OCI-LY1 (cell line): ENCODE results near the gene KIF25.

Experiments
- H2AFZ ChIP-seq: fragments of 200-600 bp; sonication (generic), shearing (Covaris generic); 2 replicates; pipeline ENCODE4 v1.6.0; 2014; ENCODE audit warnings: antibody characterized with exemption, mild to moderate bottlenecking, low read length
- H3F3A ChIP-seq: fragments of 200-600 bp; sonication (generic), shearing (Covaris generic); 2 replicates; pipeline ENCODE4 v1.6.0; 2014; ENCODE audit warnings: mild to moderate bottlenecking, antibody characterized with exemption, low read length, moderate library complexity; ENCODE audit not compliant: insufficient read depth
- H3K27ac ChIP-seq: fragments of 200-600 bp; sonication (generic); 2 replicates; pipeline ENCODE4 v1.5.1; 2014; ENCODE audit warnings: low read length, mixed run types, mild to moderate bottlenecking, low read depth; ENCODE audit not compliant: poor library complexity, severe bottlenecking
- H3K27me3 ChIP-seq: fragments of 200-600 bp; sonication (generic); 2 replicates; pipeline ENCODE4 v1.6.0; 2014; ENCODE audit warnings: antibody characterized with exemption, mild to moderate bottlenecking, low read length, moderate library complexity; ENCODE audit not compliant: insufficient read depth
- H3K36me3 ChIP-seq: fragments of 200-600 bp; sonication (generic); 2 replicates; pipeline ENCODE4 v1.6.1; 2014; ENCODE audit warnings: mild to moderate bottlenecking, antibody characterized with exemption, low read length, moderate library complexity, mixed read lengths; ENCODE audit not compliant: insufficient read depth
- H3K4me1 ChIP-seq: fragments of 200-600 bp; sonication (generic); 2 replicates; pipeline ENCODE4 v1.5.1; 2014; ENCODE audit warnings: mild to moderate bottlenecking, low read length, moderate library complexity; ENCODE audit not compliant: insufficient read depth, severe bottlenecking
- H3K4me2 ChIP-seq: fragments of 200-600 bp; sonication (generic), shearing (Covaris generic); 2 replicates; pipeline ENCODE4 v1.6.1; 2014; ENCODE audit warnings: low read length
- H3K4me3 ChIP-seq: fragments of 200-600 bp; sonication (generic); 2 replicates; pipeline ENCODE4 v1.5.1; 2014; ENCODE audit warnings: low read length, low read depth, mild to moderate bottlenecking, mixed read lengths; ENCODE audit not compliant: poor library complexity, severe bottlenecking
- H3K79me2 ChIP-seq: fragments of 200-600 bp; shearing (Covaris generic); 2 replicates; pipeline ENCODE4 v1.6.1; 2016; ENCODE audit warnings: mixed run types, low read length, mixed read lengths; ENCODE audit not compliant: insufficient read depth
- H3K9ac ChIP-seq: fragments of 200-600 bp; sonication (generic), shearing (Covaris generic); 2 replicates; pipeline ENCODE4 v1.6.1; 2014; ENCODE audit warnings: mild to moderate bottlenecking, low read length, mixed read lengths
- H3K9me2 ChIP-seq: fragments of 200-600 bp; sonication (generic), shearing (Covaris generic); 2 replicates; pipeline ENCODE4 v1.6.1; 2014; ENCODE audit warnings: low read depth, mild to moderate bottlenecking, low read length, mixed read lengths
- H3K9me3 ChIP-seq: fragments of 200-600 bp; shearing (Covaris generic); 2 replicates; pipeline ENCODE4 v1.6.1; 2014; ENCODE audit warnings: low read length, mixed read lengths
- H4K20me1 ChIP-seq: fragments of 200-600 bp; sonication (generic), shearing (Covaris generic); 2 replicates; pipeline ENCODE4 v1.6.0; 2016; ENCODE audit warnings: mild to moderate bottlenecking, low read length; ENCODE audit not compliant: insufficient read depth
- CTCF ChIP-seq: fragments of 200-600 bp; sonication (generic), shearing (Covaris generic); IDR thresholded peaks from 2 replicates; pipeline ENCODE4 v1.5.1; 2017; ENCODE audit warnings: mild to moderate bottlenecking, antibody characterized with exemption, low read length, moderate library complexity, mixed read lengths
- EZH2 ChIP-seq: fragments of 200-600 bp; sonication (generic), shearing (Covaris generic); IDR thresholded peaks from 2 replicates; pipeline ENCODE4 v1.8.0; 2017; ENCODE audit warnings: borderline replicate concordance, mixed run types, mild to moderate bottlenecking, antibody characterized with exemption, low read length, moderate library complexity, mixed read lengths

Gene KIF25

GRCh38 chr6:168051648-168052047 lies 54.2 kb downstream of the KIF25 start:
- no peak overlapping the region for H2AFZ ChIP-seq
- H3F3A ChIP-seq: no peaks in the 10 kb centered on the region
- TF ChIP-seq EZH2 (no peak), CTCF (no peak)
- no peaks in the 10 kb centered on the region for H3K9me2 ChIP-seq
- H3K4me3 ChIP-seq: no peak overlapping the region
- no peak overlapping the region for H3K4me2 ChIP-seq
- no peaks in the 10 kb centered on the region for H3K9me3 ChIP-seq
- H3K9ac ChIP-seq: no peak overlapping the region
- H3K27ac ChIP-seq: no peak overlapping the region
- H4K20me1 ChIP-seq: no peaks in the 10 kb centered on the region
- H3K4me1 ChIP-seq: no peaks in the 10 kb centered on the region
- H3K36me3 ChIP-seq: no peaks in the 10 kb centered on the region
- H3K79me2 ChIP-seq: no peaks in the 10 kb centered on the region
- no peaks in the 10 kb centered on the region; the same call in 1 of the 2 replicates for H3K27me3 ChIP-seq

GRCh38 chr6:168052291-168052891 lies 54.9 kb downstream of the KIF25 start:
- H4K20me1 ChIP-seq: no peaks in the 10 kb centered on the region
- H3K9me2 ChIP-seq: no peaks in the 10 kb centered on the region
- no peaks in the 10 kb centered on the region; the same call in 1 of the 2 replicates for H3K27me3 ChIP-seq
- H3F3A ChIP-seq: no peaks in the 10 kb centered on the region
- no peak overlapping the region for H2AFZ ChIP-seq
- H3K36me3 ChIP-seq: no peaks in the 10 kb centered on the region
- no peak overlapping the region for H3K4me2 ChIP-seq
- H3K4me1 ChIP-seq: no peaks in the 10 kb centered on the region
- TF ChIP-seq EZH2: no peak
- no peak for TF ChIP-seq CTCF
- no peak overlapping the region for H3K4me3 ChIP-seq
- H3K27ac ChIP-seq: no peak overlapping the region
- H3K79me2 ChIP-seq: no peaks in the 10 kb centered on the region
- no peaks in the 10 kb centered on the region for H3K9me3 ChIP-seq
- no peak overlapping the region for H3K9ac ChIP-seq

GRCh38 chr6:168053086-168053956 lies 55.9 kb downstream of the KIF25 start:
- Histone ChIP-seq H3F3A (no peaks in the 10 kb centered on the region), H3K4me1 (no peaks in the 10 kb centered on the region), H3K9ac (no peak overlapping the region), H3K27me3 (no peaks in the 10 kb centered on the region), H4K20me1 (no peaks in the 10 kb centered on the region), H3K9me2 (no peaks in the 10 kb centered on the region), H3K36me3 (no peaks in the 10 kb centered on the region), H3K27ac (no peak overlapping the region), H3K4me3 (no peak overlapping the region), H3K4me2 (no peak overlapping the region), H3K9me3 (no peaks in the 10 kb centered on the region), H3K79me2 (no peaks in the 10 kb centered on the region), H2AFZ (no peak overlapping the region)
- TF ChIP-seq CTCF (no peak), EZH2 (no peak)
